Cardiac ventricle fibroblast (primary cell): Measurements from ENCODE around the gene CDH19. TPM values are rescaled to one million over a fixed set of nuclear protein-coding genes. Genes with fewer than 3 reads are reported as not detected.

ENCODE experiments used
- total RNA-seq: library from RNA; depleted of rRNA; stranded (reverse); fragments of >200 nt; gene quantifications from 2 replicates; pipeline ENCODE4 v1.2.3, GENCODE V29; 2015

Gene CDH19
- 44.0 and 53.5 TPM in 2 replicates for total RNA-seq

GRCh38 chr18:66603941-66604627, at the start of gene CDH19:
Gene CDH19, minus strand, starts transcription at chr18:66604090. Its CDS starts 31,886 bp downstream, at chr18:66572204.

